Neuronal stem cell (in vitro differentiated cells): ENCODE data around the gene FOXN3.
A peak's percentile ranks its signal among the peaks of the same experiment; 100 is the strongest.
"Not testable (repeated sequence)": the region's sequence is repeated elsewhere in the genome, so short reads cannot be mapped to it uniquely, and the experiment has no call there.

Experiments used
- DNase-seq: peaks from one replicate; pipeline ENCODE4 v3.0.0-alpha.2; 2013; ENCODE audit warnings: low spot score
- H2AFZ ChIP-seq: one replicate; pipeline ENCODE4 v1.6.1; 2013; ENCODE audit warnings: mild to moderate bottlenecking, low read length, inconsistent platforms
- H2AK5ac ChIP-seq: 2 replicates; pipeline ENCODE4 v1.6.1; 2013; ENCODE audit warnings: low read depth, mild to moderate bottlenecking, inconsistent platforms, low read length, moderate library complexity, mixed read lengths
- H2BK120ac ChIP-seq: 2 replicates; pipeline ENCODE4 v1.6.1; 2013; ENCODE audit warnings: low read depth, mild to moderate bottlenecking, inconsistent platforms, low read length, moderate library complexity, mixed read lengths
- H2BK12ac ChIP-seq: one replicate; pipeline ENCODE4 v1.6.1; 2013; ENCODE audit warnings: low read length, inconsistent platforms
- H2BK15ac ChIP-seq: 2 replicates; pipeline ENCODE4 v1.6.1; 2013; ENCODE audit warnings: mild to moderate bottlenecking, low read length, inconsistent platforms, mixed read lengths
- H2BK5ac ChIP-seq: one replicate; pipeline ENCODE4 v1.6.1; 2013; ENCODE audit warnings: inconsistent platforms, mild to moderate bottlenecking, low read length, moderate library complexity
- H3K14ac ChIP-seq: one replicate; pipeline ENCODE4 v1.6.1; 2013; ENCODE audit warnings: low read length, inconsistent platforms
- H3K18ac ChIP-seq: 2 replicates; pipeline ENCODE4 v1.6.1; 2013; ENCODE audit warnings: low read length, inconsistent platforms
- H3K23ac ChIP-seq: 2 replicates; pipeline ENCODE4 v1.6.1; 2013; ENCODE audit warnings: low read depth, mild to moderate bottlenecking, mixed read lengths, low read length, inconsistent platforms; ENCODE audit not compliant: poor library complexity
- H3K27ac ChIP-seq: replicated peaks from 3 replicates; pipeline ENCODE4 v1.5.1; 2013; ENCODE audit warnings: low read length, inconsistent platforms
- H3K27me3 ChIP-seq, 3 experiments: 2 replicates each; pipeline ENCODE4 v1.6.1; 2013; ENCODE audit warnings: low read length in 3 of 3, mild to moderate bottlenecking in 2 of 3, inconsistent platforms in 1 of 3, low read depth in 1 of 3, mixed read lengths in 1 of 3, moderate library complexity in 1 of 3; ENCODE audit not compliant: control insufficient read depth in 3 of 3, insufficient read depth in 3 of 3
- H3K36me3 ChIP-seq, 2 donors: replicated peaks in 1 of 2; 2 replicates each; pipeline ENCODE4 v1.6.1; 2013; ENCODE audit warnings: low read length in 2 of 2; ENCODE audit not compliant: control insufficient read depth in 2 of 2, insufficient read depth in 2 of 2
- H3K4ac ChIP-seq: 2 replicates; pipeline ENCODE4 v1.6.1; 2013; ENCODE audit warnings: inconsistent platforms, mild to moderate bottlenecking, low read length, moderate library complexity
- H3K4me1 ChIP-seq, 2 donors: 1 replicate in 1 of 2; 2 replicates in 1 of 2; pipeline ENCODE4 v1.6.1; 2013; ENCODE audit warnings: low read length in 2 of 2, low read depth in 1 of 2; ENCODE audit not compliant: control insufficient read depth in 2 of 2, insufficient read depth in 1 of 2
- H3K4me2 ChIP-seq: one replicate; pipeline ENCODE4 v1.6.1; 2013; ENCODE audit warnings: mild to moderate bottlenecking, low read length, inconsistent platforms; ENCODE audit not compliant: insufficient read depth, poor library complexity, severe bottlenecking
- H3K4me3 ChIP-seq, 2 donors: 2 replicates each; pipeline ENCODE4 v1.5.1; 2013; ENCODE audit warnings: low read length in 2 of 2, mild to moderate bottlenecking in 2 of 2, inconsistent platforms in 1 of 2, moderate library complexity in 1 of 2
- H3K79me1 ChIP-seq: one replicate; pipeline ENCODE4 v1.6.1; 2013; ENCODE audit warnings: low read depth, mild to moderate bottlenecking, inconsistent platforms, low read length, moderate library complexity
- H3K9ac ChIP-seq: one replicate; pipeline ENCODE4 v1.6.1; 2013; ENCODE audit warnings: mild to moderate bottlenecking, low read depth, low read length, inconsistent platforms; ENCODE audit not compliant: poor library complexity
- H3K9me3 ChIP-seq, 2 donors: replicated peaks in 1 of 2; 2 replicates each; pipeline versions ENCODE3 to v1.6.1; 2013; ENCODE audit warnings: low read length in 2 of 2, mild to moderate bottlenecking in 2 of 2, inconsistent platforms in 1 of 2, low read depth in 1 of 2, mixed read lengths in 1 of 2, moderate library complexity in 1 of 2; ENCODE audit not compliant: control insufficient read depth in 2 of 2, insufficient read depth in 1 of 2
- H4K8ac ChIP-seq: one replicate; pipeline ENCODE4 v1.6.1; 2013; ENCODE audit warnings: low read depth, mild to moderate bottlenecking, inconsistent platforms, low read length, moderate library complexity
- H4K91ac ChIP-seq: one replicate; pipeline ENCODE4 v1.6.1; 2013; ENCODE audit warnings: low read length, low read depth, mild to moderate bottlenecking, inconsistent platforms; ENCODE audit not compliant: poor library complexity
- WGBS, 2 donors: extraction: QIAGEN DNeasy Blood & Tissue Kit; methylation state at CpG; one replicate each; pipeline ENCODE4 v1.1.7; 2013; ENCODE audit warnings: missing lambda C conversion rate in 2 of 2, mixed read lengths in 1 of 2; ENCODE audit not compliant: insufficient read length in 2 of 2, insufficient replicate concordance in 1 of 2; ENCODE audit errors: extremely low coverage in 2 of 2; 5-methylcytosine and 5-hydroxymethylcytosine counted together

Gene FOXN3

DNA sequence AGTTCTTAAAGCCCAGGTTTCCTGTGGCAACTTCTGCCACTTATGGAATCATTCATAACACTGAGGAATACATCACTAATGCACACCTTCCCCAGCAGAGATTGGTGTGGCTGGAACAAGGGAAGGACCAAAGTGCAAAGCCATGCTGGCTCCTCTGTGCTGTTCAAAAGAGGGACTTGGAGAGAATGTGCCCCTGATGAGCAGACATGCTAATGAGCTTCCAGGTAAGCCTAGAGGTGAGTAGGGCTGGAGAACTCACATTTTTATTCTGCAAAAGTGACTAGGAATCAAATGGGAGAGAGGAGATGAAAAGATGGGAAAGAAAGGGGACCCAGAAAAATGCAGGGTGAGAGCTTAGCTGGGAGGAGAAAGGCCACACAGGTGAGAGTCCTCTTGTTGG is 302.9 kb downstream of the FOXN3 start:
- no peak overlapping the region for H3K4me3 ChIP-seq
- H3K4me1 ChIP-seq: no peaks in the 10 kb centered on the region
- H4K8ac ChIP-seq: no peak overlapping the region
- no peak overlapping the region for H3K18ac ChIP-seq
- no peak overlapping the region for H2AFZ ChIP-seq
- no peak overlapping the region for H4K91ac ChIP-seq
- DNase-seq: no peak
- no peak overlapping the region for H2BK5ac ChIP-seq
- no peak overlapping the region for H3K27ac ChIP-seq
- H3K4me2 ChIP-seq: no peak overlapping the region
- no peaks in the 10 kb centered on the region for H3K79me1 ChIP-seq
- H3K4ac ChIP-seq: no peak overlapping the region
- H2AK5ac ChIP-seq: no peak overlapping the region
- no peak overlapping the region for H3K9ac ChIP-seq
- no peak overlapping the region for H2BK12ac ChIP-seq
- peaks cover 0 to 1% of the 10 kb centered on the region in 2 donors for H3K9me3 ChIP-seq
- no peak overlapping the region for H3K23ac ChIP-seq
- peaks cover 0 to 2% (median 0%) of the 10 kb centered on the region in 3 experiments for H3K27me3 ChIP-seq
- no peak overlapping the region for H3K14ac ChIP-seq
- no peaks in the 10 kb centered on the region for H3K36me3 ChIP-seq
- H2BK120ac ChIP-seq: no peak overlapping the region
- no peak overlapping the region for H2BK15ac ChIP-seq

DNA sequence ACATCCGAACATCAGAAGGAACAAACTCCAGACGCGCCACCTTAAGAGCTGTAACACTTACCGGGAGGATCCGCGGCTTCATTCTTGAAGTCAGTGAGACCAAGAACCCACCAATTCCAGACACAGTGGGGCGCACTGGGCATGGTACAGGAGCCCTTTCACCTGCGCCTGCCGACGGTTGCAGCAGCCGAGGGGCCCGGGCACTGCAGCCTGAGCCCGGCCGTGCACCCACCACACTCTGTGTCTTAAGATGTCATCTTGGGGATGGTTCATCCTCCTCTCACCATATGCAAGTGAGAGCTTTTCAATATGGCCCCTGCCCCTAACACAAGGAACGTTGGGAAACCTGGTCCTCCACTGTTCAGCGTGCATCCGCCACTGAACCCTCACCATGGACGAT is 304.3 kb downstream of the FOXN3 start:
- Histone ChIP-seq H3K14ac (no peak overlapping the region), H3K36me3 (no peaks in the 10 kb centered on the region), H3K79me1 (no peaks in the 10 kb centered on the region), H4K91ac (no peak overlapping the region), H3K27ac (no peak overlapping the region), H2BK12ac (no peak overlapping the region), H3K4me2 (no peak overlapping the region), H3K27me3 (peaks cover 0 to 2% (median 0%) of the 10 kb centered on the region in 3 experiments), H2AFZ (peak overlapping the region; percentile 49), H2AK5ac (no peak overlapping the region), H3K9me3 (no peaks in the 10 kb centered on the region), H4K8ac (no peak overlapping the region), H2BK15ac (no peak overlapping the region), H3K4me3 (no peak overlapping the region), H3K4me1 (no peaks in the 10 kb centered on the region), H3K9ac (no peak overlapping the region), H3K4ac (no peak overlapping the region), H3K23ac (no peak overlapping the region), H2BK5ac (no peak overlapping the region), H2BK120ac (no peak overlapping the region), H3K18ac (no peak overlapping the region)
- no peak for DNase-seq
- WGBS, 2 donors: no CpG with 5 or more reads among the region's 18 CpGs

GRCh38 chr14:89111766-89112543 is 305.1 kb downstream of the FOXN3 start:
- not testable (repeated sequence) for H3K18ac ChIP-seq, H2BK5ac ChIP-seq, H3K23ac ChIP-seq, H2BK15ac ChIP-seq, DNase-seq, H3K36me3 ChIP-seq, H3K79me1 ChIP-seq, H2BK12ac ChIP-seq, H3K9ac ChIP-seq, H3K9me3 ChIP-seq, H3K4ac ChIP-seq, H3K14ac ChIP-seq, H2BK120ac ChIP-seq, H4K8ac ChIP-seq, H3K4me2 ChIP-seq, H3K4me1 ChIP-seq, H3K27me3 ChIP-seq, H4K91ac ChIP-seq, H3K4me3 ChIP-seq, H3K27ac ChIP-seq, H2AK5ac ChIP-seq
- peak overlapping the region; percentile 49 for H2AFZ ChIP-seq
- no CpG with 5 or more reads among the region's 25 CpGs for WGBS, 2 donors

DNA sequence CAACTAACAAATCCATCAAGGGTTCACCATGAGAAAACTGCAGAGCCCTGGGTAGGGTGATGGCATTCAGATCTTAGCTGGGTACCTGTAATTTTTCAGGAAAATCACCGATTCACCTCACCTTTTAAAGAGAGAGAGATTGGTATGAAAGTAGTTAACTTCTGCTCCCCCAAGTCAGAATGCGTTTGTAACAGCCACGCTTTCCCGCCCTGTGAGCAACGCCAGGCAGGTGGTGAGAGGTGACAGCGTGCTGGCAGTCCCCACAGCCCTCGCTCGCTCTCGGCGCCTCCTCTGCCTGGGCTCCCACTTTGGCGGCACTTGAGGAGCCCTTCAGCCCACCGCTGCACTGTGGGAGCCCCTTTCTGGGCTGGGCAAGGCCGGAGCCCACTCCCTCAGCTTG is 305.8 kb downstream of the FOXN3 start:
- H3K4me2 ChIP-seq, H3K9ac ChIP-seq, DNase-seq, H3K4ac ChIP-seq, H3K18ac ChIP-seq, H3K27me3 ChIP-seq, H2BK5ac ChIP-seq, H3K36me3 ChIP-seq, H4K8ac ChIP-seq, H2BK15ac ChIP-seq, H2AFZ ChIP-seq, H3K4me1 ChIP-seq, H2BK12ac ChIP-seq, H3K4me3 ChIP-seq, H3K14ac ChIP-seq, H4K91ac ChIP-seq, H3K23ac ChIP-seq, H2AK5ac ChIP-seq, H3K27ac ChIP-seq, H3K9me3 ChIP-seq, H3K79me1 ChIP-seq, H2BK120ac ChIP-seq: not testable (repeated sequence)
- no CpG with 5 or more reads among the region's 13 CpGs for WGBS, 2 donors
